ENCODE measurements around the gene LYRM7.
"Not testable (repeated sequence)": the region's sequence is repeated elsewhere in the genome, so short reads cannot be mapped to it uniquely, and the experiment has no call there.

The LYRM7 gene

GRCh38 chr5:131180407-131180806 is 9.7 kb downstream of the LYRM7 start:
- DNase-seq, result no peak

- no peak for DNase-seq
Measured at GRCh38 chr5:131182839-131183238, 12.1 kb downstream of the LYRM7 start.

GRCh38 chr5:131185523-131186104 is 14.9 kb downstream of the LYRM7 start:
- DNase-seq, result no peak

GRCh38 chr5:131186561-131187256 is 16.0 kb downstream of the LYRM7 start:
- DNase-seq, result peak; percentile 17

GRCh38 chr5:131193106-131193505 is 22.4 kb downstream of the LYRM7 start:
- peak; percentile 13 for DNase-seq

GRCh38 chr5:131193897-131194296 is 23.2 kb downstream of the LYRM7 start:
- DNase-seq, result not testable (repeated sequence)

GRCh38 chr5:131194725-131195124 is 24.0 kb downstream of the LYRM7 start:
- no peak for DNase-seq

GRCh38 chr5:131195696-131196095 is 25.0 kb downstream of the LYRM7 start:
- no peak for DNase-seq

GRCh38 chr5:131196331-131196730 is 25.6 kb downstream of the LYRM7 start:
- no peak for DNase-seq

GRCh38 chr5:131198625-131199024 is 27.9 kb downstream of the LYRM7 start:
- DNase-seq, result peak; percentile 8

- no peak for DNase-seq
Measured at GRCh38 chr5:131200560-131200959, 29.8 kb downstream of the LYRM7 start.

- no peak for DNase-seq
Measured at GRCh38 chr5:131204964-131205363, 34.2 kb downstream of the LYRM7 start.

- no peak for DNase-seq
Measured at GRCh38 chr5:131206061-131206460, 35.3 kb downstream of the LYRM7 start.

- DNase-seq, result no peak
Measured at GRCh38 chr5:131206772-131207171, 36.0 kb downstream of the LYRM7 start.

- DNase-seq, result no peak
Measured at GRCh38 chr5:131209175-131209505, 38.4 kb downstream of the LYRM7 start.

GRCh38 chr5:131209506-131210150 is 38.9 kb downstream of the LYRM7 start:
- DNase-seq, result no peak

- DNase-seq, result no peak
Measured at GRCh38 chr5:131210151-131210510, 39.4 kb downstream of the LYRM7 start.

GRCh38 chr5:131211669-131212068 is 40.9 kb downstream of the LYRM7 start:
- no peak for DNase-seq

GRCh38 chr5:131212471-131213021 is 41.8 kb downstream of the LYRM7 start:
- DNase-seq, result no peak

GRCh38 chr5:131214609-131215227 is 44.0 kb downstream of the LYRM7 start:
- no peak for DNase-seq

- no peak for DNase-seq
Measured at GRCh38 chr5:131217791-131218190, 47.0 kb downstream of the LYRM7 start.

GRCh38 chr5:131218392-131218791 is 47.6 kb downstream of the LYRM7 start:
- DNase-seq, result peak; percentile 88

- no peak for DNase-seq
Measured at GRCh38 chr5:131220566-131220965, 49.8 kb downstream of the LYRM7 start.
